GM19452 (cell line): Measurements from ENCODE around the gene DSTYK.
A peak's percentile ranks its signal among the peaks of the same experiment; 100 is the strongest.

ENCODE experiments used
- ATAC-seq: cut with Tn5 transposase; IDR thresholded peaks from one replicate; pipeline ENCODE4 v1.9.1; 2021; ENCODE audit not compliant: unreplicated experiment

Gene DSTYK

GRCh38 chr1:205133287-205133686, 78.2 kb downstream of the DSTYK start:
- ATAC-seq, result no peak

- no peak for ATAC-seq
These were observed 82.0 kb downstream of the DSTYK start for GRCh38 chr1:205129447-205130029.

- no peak for ATAC-seq
These were observed 83.5 kb downstream of the DSTYK start for GRCh38 chr1:205128050-205128449.

- no peak for ATAC-seq
These were observed 83.9 kb downstream of the DSTYK start for GRCh38 chr1:205127646-205128045.

GRCh38 chr1:205124726-205125125, 86.8 kb downstream of the DSTYK start:
- ATAC-seq, result no peak

GRCh38 chr1:205122489-205122882, 89.0 kb downstream of the DSTYK start:
- peak; percentile 11 for ATAC-seq

- peak; percentile 94 for ATAC-seq
These were observed 89.6 kb downstream of the DSTYK start, which contains the start of gene RBBP5 for GRCh38 chr1:205121660-205122488. Gene RBBP5, minus strand, starts transcription at chr1:205121978. Its CDS starts 105 bp downstream, at chr1:205121873.

- no peak for ATAC-seq
These were observed 92.8 kb downstream of the DSTYK start for GRCh38 chr1:205118752-205119151.

- ATAC-seq, result no peak
These were observed 100.1 kb downstream of the DSTYK start for GRCh38 chr1:205111354-205111753.

GRCh38 chr1:205109711-205110110, 101.8 kb downstream of the DSTYK start:
- ATAC-seq, result no peak

GRCh38 chr1:205109269-205109668, 102.2 kb downstream of the DSTYK start:
- no peak for ATAC-seq

- ATAC-seq, result no peak
These were observed 103.0 kb downstream of the DSTYK start for GRCh38 chr1:205108464-205108863.

GRCh38 chr1:205107327-205107726, 104.2 kb downstream of the DSTYK start:
- no peak for ATAC-seq

- ATAC-seq, result no peak
These were observed 109.1 kb downstream of the DSTYK start for GRCh38 chr1:205102404-205102803.

GRCh38 chr1:205098242-205098641, 113.3 kb downstream of the DSTYK start:
- no peak for ATAC-seq

GRCh38 chr1:205095422-205095821, 116.1 kb downstream of the DSTYK start:
- ATAC-seq, result no peak
